DND-41 (cell line): ENCODE results near the gene LAMTOR3.

Experiments used
- EZH2 ChIP-seq: IDR thresholded peaks from 3 replicates; pipeline ENCODE4 v1.6.1; 2012; ENCODE audit warnings: borderline replicate concordance, low read depth, mild to moderate bottlenecking, moderate library complexity, low read length, inconsistent platforms; ENCODE audit not compliant: severe bottlenecking
- TF ChIP-seq, protein P1 (sequence below): IDR thresholded peaks from 2 replicates; pipeline ENCODE4 v1.5.1; 2012; ENCODE audit warnings: borderline replicate concordance, low read length, moderate library complexity, mild to moderate bottlenecking; ENCODE audit not compliant: poor library complexity, severe bottlenecking; ENCODE audit errors: extremely low read depth

DNA sequence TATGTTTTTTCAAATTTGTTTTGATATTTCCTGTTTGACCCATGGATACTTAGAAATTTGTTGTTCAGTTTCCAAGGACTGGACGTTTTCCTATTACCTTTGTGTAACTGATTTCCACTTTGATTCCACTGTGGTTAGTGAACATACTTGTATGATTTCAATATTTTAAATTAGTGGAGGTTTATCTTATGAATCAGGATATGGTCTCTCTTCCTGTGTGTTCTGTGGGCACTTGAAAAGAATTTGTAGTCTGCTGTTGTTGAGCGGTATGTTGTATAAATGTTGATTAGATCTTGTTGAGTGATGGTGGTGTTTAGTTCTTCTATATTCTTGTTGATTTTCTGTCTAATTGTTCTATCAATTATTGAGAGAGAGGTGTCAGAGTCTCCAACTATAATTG is 21.2 kb upstream of the LAMTOR3 start:
- TF ChIP-seq, protein P1, sequence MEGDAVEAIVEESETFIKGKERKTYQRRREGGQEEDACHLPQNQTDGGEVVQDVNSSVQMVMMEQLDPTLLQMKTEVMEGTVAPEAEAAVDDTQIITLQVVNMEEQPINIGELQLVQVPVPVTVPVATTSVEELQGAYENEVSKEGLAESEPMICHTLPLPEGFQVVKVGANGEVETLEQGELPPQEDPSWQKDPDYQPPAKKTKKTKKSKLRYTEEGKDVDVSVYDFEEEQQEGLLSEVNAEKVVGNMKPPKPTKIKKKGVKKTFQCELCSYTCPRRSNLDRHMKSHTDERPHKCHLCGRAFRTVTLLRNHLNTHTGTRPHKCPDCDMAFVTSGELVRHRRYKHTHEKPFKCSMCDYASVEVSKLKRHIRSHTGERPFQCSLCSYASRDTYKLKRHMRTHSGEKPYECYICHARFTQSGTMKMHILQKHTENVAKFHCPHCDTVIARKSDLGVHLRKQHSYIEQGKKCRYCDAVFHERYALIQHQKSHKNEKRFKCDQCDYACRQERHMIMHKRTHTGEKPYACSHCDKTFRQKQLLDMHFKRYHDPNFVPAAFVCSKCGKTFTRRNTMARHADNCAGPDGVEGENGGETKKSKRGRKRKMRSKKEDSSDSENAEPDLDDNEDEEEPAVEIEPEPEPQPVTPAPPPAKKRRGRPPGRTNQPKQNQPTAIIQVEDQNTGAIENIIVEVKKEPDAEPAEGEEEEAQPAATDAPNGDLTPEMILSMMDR: no peak
- no peak for TF ChIP-seq EZH2
